ENCODE results near the gene CCDC28B.

- TF ChIP-seq CREB1 (IDR thresholded peaks at IDR 0.05; ENCODE audit: low read depth) (no peak), REST (IDR thresholded peaks at IDR 0.05; ENCODE audit: low read depth) (no peak)
Observed at GRCh38 chr1:32195531-32195930, 4.9 kb upstream of the CCDC28B start.
